Mesenchymal stem cell (in vitro differentiated cells and primary cell): ENCODE measurements around the gene UNK.

Experiments used
- DNase-seq: peaks from one replicate; pipeline ENCODE4 v3.0.0-alpha.2; 2013
- H2AFZ ChIP-seq: one replicate; pipeline ENCODE4 v1.6.1; 2013; ENCODE audit warnings: low read depth, mild to moderate bottlenecking, control low read depth, inconsistent platforms, low read length, moderate library complexity
- H2AK5ac ChIP-seq: 2 replicates; pipeline ENCODE4 v1.6.1; 2013; ENCODE audit warnings: low read length, moderate library complexity, mild to moderate bottlenecking, inconsistent platforms; ENCODE audit not compliant: severe bottlenecking
- H2BK120ac ChIP-seq: one replicate; pipeline ENCODE4 v1.6.1; 2013; ENCODE audit warnings: low read depth, mild to moderate bottlenecking, inconsistent platforms, low read length, moderate library complexity
- H2BK12ac ChIP-seq, 2 experiments: one replicate each; pipeline ENCODE4 v1.6.1; 2013; ENCODE audit warnings: inconsistent platforms in 2 of 2, low read length in 2 of 2, mild to moderate bottlenecking in 2 of 2, moderate library complexity in 2 of 2, control low read depth in 1 of 2
- H2BK15ac ChIP-seq: one replicate; pipeline ENCODE4 v1.6.1; 2013; ENCODE audit warnings: mild to moderate bottlenecking, low read depth, inconsistent platforms; ENCODE audit not compliant: poor library complexity, severe bottlenecking
- H2BK5ac ChIP-seq: 2 replicates; pipeline ENCODE4 v1.6.1; 2013; ENCODE audit warnings: low read depth, mild to moderate bottlenecking, low read length, control low read depth, inconsistent platforms; ENCODE audit not compliant: poor library complexity, severe bottlenecking
- H3K14ac ChIP-seq, 2 experiments: one replicate each; pipeline ENCODE4 v1.6.1; 2013; ENCODE audit warnings: inconsistent platforms in 2 of 2, low read length in 2 of 2, control low read depth in 1 of 2, mild to moderate bottlenecking in 1 of 2, moderate library complexity in 1 of 2
- H3K18ac ChIP-seq, 2 experiments: one replicate each; pipeline ENCODE4 v1.6.1; 2013; ENCODE audit warnings: inconsistent platforms in 2 of 2, low read length in 2 of 2, control low read depth in 1 of 2, low read depth in 1 of 2, mild to moderate bottlenecking in 1 of 2
- H3K23ac ChIP-seq, 2 experiments: one replicate each; pipeline ENCODE4 v1.6.1; 2013; ENCODE audit warnings: inconsistent platforms in 2 of 2, low read length in 2 of 2, mild to moderate bottlenecking in 2 of 2, moderate library complexity in 2 of 2, control low read depth in 1 of 2
- H3K27ac ChIP-seq: 2 replicates; pipeline ENCODE4 v1.5.1; 2013; ENCODE audit warnings: mild to moderate bottlenecking, moderate library complexity, low read length, control low read depth, inconsistent platforms; ENCODE audit not compliant: poor library complexity, severe bottlenecking
- H3K27me3 ChIP-seq, 2 experiments: 2 replicates each; pipeline versions ENCODE4 v1.6.1 to v1.7.0; 2013; ENCODE audit warnings: low read length in 2 of 2, mild to moderate bottlenecking in 2 of 2, moderate library complexity in 2 of 2, control low read depth in 1 of 2, inconsistent platforms in 1 of 2; ENCODE audit not compliant: control insufficient read depth in 1 of 2, insufficient read depth in 1 of 2
- H3K36me3 ChIP-seq, 2 experiments: 2 replicates each; pipeline versions ENCODE4 v1.6.1 to v1.7.0; 2013; ENCODE audit warnings: low read length in 2 of 2, control low read depth in 1 of 2, inconsistent platforms in 1 of 2, low read depth in 1 of 2, mild to moderate bottlenecking in 1 of 2; ENCODE audit not compliant: insufficient read depth in 2 of 2, control insufficient read depth in 1 of 2
- H3K4ac ChIP-seq, 2 experiments: one replicate each; pipeline ENCODE4 v1.6.1; 2013; ENCODE audit warnings: inconsistent platforms in 2 of 2, low read length in 2 of 2, mild to moderate bottlenecking in 2 of 2, moderate library complexity in 2 of 2, control low read depth in 1 of 2, low read depth in 1 of 2
- H3K4me1 ChIP-seq: 2 replicates; pipeline ENCODE4 v1.6.1; 2013; ENCODE audit warnings: low read depth, low read length, control low read depth; ENCODE audit not compliant: control insufficient read depth, insufficient read depth
- H3K4me2 ChIP-seq: 2 replicates; pipeline ENCODE4 v1.6.1; 2013; ENCODE audit warnings: low read length, mild to moderate bottlenecking, inconsistent platforms; ENCODE audit not compliant: poor library complexity, severe bottlenecking
- H3K4me3 ChIP-seq, 2 experiments: 2 replicates each; pipeline versions ENCODE4 v1.5.1 to v1.7.0; 2013; ENCODE audit warnings: low read length in 2 of 2, mild to moderate bottlenecking in 2 of 2, control low read depth in 1 of 2, low read depth in 1 of 2; ENCODE audit not compliant: insufficient read depth in 1 of 2
- H3K79me1 ChIP-seq: replicated peaks from 2 replicates; pipeline ENCODE4 v1.6.1; 2013; ENCODE audit warnings: mild to moderate bottlenecking, control low read depth, low read length, inconsistent platforms; ENCODE audit not compliant: poor library complexity, severe bottlenecking
- H3K9ac ChIP-seq: 2 replicates; pipeline ENCODE4 v1.7.0; 2013; ENCODE audit warnings: mild to moderate bottlenecking, low read length, moderate library complexity
- H3K9me3 ChIP-seq: 2 replicates; pipeline ENCODE4 v1.7.0; 2013; ENCODE audit warnings: mild to moderate bottlenecking, low read length; ENCODE audit not compliant: control insufficient read depth
- H4K8ac ChIP-seq: one replicate; pipeline ENCODE4 v1.6.1; 2013; ENCODE audit warnings: inconsistent platforms, mild to moderate bottlenecking, low read length, moderate library complexity
- H4K91ac ChIP-seq: one replicate; pipeline ENCODE4 v1.6.1; 2013; ENCODE audit warnings: mild to moderate bottlenecking, low read length, inconsistent platforms
- WGBS: methylation state at CpG from one replicate; pipeline ENCODE4 v1.1.7; 2013; ENCODE audit warnings: mixed read lengths; 5-methylcytosine and 5-hydroxymethylcytosine counted together

The UNK gene

DNA sequence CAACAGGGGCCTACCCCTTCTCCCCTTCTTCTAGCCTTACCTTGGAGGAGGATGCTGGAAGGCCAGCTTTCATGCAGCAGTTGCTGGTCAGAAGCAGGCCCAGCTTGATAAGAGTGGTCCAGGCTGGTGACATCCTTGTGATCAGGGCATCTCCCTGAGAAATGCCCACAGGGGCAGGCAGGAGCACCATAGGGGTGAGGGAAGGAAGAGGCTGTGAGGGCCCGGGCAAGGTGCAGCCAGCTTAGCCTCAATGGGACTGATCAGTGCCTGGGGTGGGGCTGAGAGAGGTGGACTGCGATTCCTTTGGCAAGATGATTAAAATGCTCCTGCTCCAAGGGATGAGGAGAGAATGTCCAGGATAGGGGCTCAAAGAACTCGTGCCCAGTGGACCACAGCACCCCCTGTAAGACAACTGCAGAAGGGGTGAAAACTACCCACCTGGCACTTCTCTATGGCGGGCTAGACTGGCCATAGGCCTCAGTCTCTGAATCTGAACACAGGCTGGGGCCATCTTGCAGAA lies 10.1 kb upstream of the UNK start:
- peaks cover 25 to 45% of the 10 kb centered on the region in 2 experiments for H3K36me3 ChIP-seq
- WGBS: 99% methylated on average over 4 of the region's 4 CpGs
- no peak overlapping the region for H3K18ac ChIP-seq
- H3K9ac ChIP-seq: peak overlapping the region; percentile 97
- no peaks in the 10 kb centered on the region for H3K79me1 ChIP-seq
- no peak overlapping the region for H4K8ac ChIP-seq
- H3K9me3 ChIP-seq: no peaks in the 10 kb centered on the region
- H2BK12ac ChIP-seq: no peak overlapping the region
- no peak overlapping the region for H2AK5ac ChIP-seq
- no peak overlapping the region for H3K23ac ChIP-seq
- no peak overlapping the region for H2BK5ac ChIP-seq
- H3K4me3 ChIP-seq: no peak overlapping the region
- H3K27me3 ChIP-seq: no peaks in the 10 kb centered on the region
- H2BK120ac ChIP-seq: no peak overlapping the region
- H2BK15ac ChIP-seq: no peak overlapping the region
- H2AFZ ChIP-seq: no peak overlapping the region
- DNase-seq: no peak
- H4K91ac ChIP-seq: no peak overlapping the region
- no peak overlapping the region for H3K4ac ChIP-seq
- no peak overlapping the region for H3K14ac ChIP-seq
- H3K4me2 ChIP-seq: no peak overlapping the region
- peaks cover 5% of the 10 kb centered on the region for H3K4me1 ChIP-seq
- H3K27ac ChIP-seq: no peak overlapping the region

DNA sequence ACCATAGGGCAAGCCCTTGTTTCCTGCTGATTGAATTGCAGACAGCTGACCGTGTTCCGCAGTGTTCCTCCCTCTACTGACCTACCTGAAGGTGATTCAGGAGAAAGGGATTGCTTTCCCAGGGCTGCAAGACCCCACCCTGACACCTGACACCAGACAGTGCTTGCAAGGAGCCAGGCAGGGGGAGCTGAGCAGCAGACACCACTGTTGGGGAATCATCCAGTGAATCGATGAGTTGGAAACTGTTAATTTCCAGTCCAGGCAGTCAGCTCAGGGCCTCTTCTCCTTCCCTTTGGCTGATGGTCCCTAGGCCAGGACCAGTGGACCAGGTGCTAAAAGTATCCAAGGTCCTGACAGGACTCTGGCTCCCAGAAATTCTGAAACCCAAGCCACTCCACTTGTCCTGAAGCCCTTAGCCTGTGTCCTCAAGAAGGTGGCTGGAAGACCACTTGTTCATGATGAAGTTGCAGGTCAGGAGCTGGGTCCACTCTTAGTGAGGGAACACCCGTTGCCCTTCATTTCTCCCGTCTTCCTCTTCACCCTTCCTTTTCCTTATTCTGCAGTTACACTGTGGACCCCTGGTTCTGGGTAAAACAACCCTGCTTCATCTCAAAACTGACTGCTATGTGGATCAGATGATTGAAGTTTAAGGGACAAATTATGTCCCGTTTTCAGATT lies 9.5 kb upstream of the UNK start:
- H4K91ac ChIP-seq: no peak overlapping the region
- H3K36me3 ChIP-seq: peaks cover 25 to 45% of the 10 kb centered on the region in 2 experiments
- no peak overlapping the region for H3K27ac ChIP-seq
- H4K8ac ChIP-seq: no peak overlapping the region
- H3K18ac ChIP-seq: no peak overlapping the region
- no peak overlapping the region for H3K23ac ChIP-seq
- H3K4me1 ChIP-seq: peaks cover 5% of the 10 kb centered on the region
- no peak overlapping the region for H2AFZ ChIP-seq
- no peak overlapping the region for H3K4me2 ChIP-seq
- H3K14ac ChIP-seq: no peak overlapping the region
- H2BK5ac ChIP-seq: no peak overlapping the region
- H3K4me3 ChIP-seq: no peak overlapping the region
- no peak overlapping the region for H2BK12ac ChIP-seq
- 98% methylated on average over 5 of the region's 6 CpGs for WGBS
- H3K9ac ChIP-seq: peak overlapping the region; percentile 97
- H2AK5ac ChIP-seq: no peak overlapping the region
- no peak overlapping the region for H2BK15ac ChIP-seq
- H3K4ac ChIP-seq: no peak overlapping the region
- no peaks in the 10 kb centered on the region for H3K9me3 ChIP-seq
- H3K79me1 ChIP-seq: no peaks in the 10 kb centered on the region
- DNase-seq: peak; percentile 54
- no peak overlapping the region for H2BK120ac ChIP-seq
- H3K27me3 ChIP-seq: no peaks in the 10 kb centered on the region

DNA sequence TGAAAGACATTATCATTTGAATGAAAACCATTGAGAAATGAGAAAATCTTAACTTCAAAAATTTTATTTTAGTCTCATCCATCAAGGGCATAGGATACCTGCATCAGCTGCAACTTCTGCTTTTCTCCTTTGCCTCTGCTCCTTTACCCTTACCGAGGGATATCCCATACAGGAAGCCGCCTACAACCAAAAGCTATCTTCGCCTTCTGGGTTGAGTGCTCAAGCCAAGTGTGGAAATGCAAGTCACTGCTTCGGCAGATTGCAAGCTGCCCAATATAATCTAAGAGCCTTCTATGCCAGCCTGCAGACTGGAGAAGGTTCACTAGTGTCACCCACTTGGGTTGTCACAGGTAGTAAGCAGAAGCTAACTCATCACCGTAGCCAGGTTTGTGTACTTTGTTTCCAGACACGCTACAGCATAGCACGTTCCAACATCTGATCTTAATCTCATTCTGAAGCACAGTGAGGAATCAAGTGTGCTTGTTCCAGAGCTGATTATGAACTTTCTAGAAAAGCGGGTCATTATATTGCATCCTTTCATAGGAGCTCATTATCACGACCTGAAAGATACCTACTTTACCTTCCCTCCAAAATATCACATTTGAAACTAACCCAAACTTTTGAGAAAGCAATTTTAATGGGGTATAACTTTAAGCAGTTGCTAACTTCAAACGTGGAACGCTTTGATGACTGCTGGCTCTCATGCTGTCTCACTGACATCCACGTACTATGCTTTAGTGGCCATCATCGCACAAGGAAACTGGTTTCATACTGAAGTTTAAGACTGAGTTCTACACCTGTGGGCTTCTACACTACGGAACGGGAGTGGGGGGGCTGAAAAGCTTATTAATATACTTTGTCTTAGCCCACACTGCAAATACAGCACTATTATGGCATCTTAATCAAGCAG lies 8.0 kb upstream of the UNK start:
- peak overlapping the region in 1 of 2 experiments; percentile 96 for H3K4me3 ChIP-seq
- H3K36me3 ChIP-seq: peaks cover 25 to 45% of the 10 kb centered on the region in 2 experiments
- no peak overlapping the region for H3K27ac ChIP-seq
- peak overlapping the region; percentile 16 for H4K8ac ChIP-seq
- no peak overlapping the region for H4K91ac ChIP-seq
- no peaks in the 10 kb centered on the region for H3K79me1 ChIP-seq
- no peaks in the 10 kb centered on the region for H3K27me3 ChIP-seq
- H2BK12ac ChIP-seq: peak overlapping the region in 1 of 2 experiments; percentile 25
- H2AFZ ChIP-seq: no peak overlapping the region
- H2BK15ac ChIP-seq: no peak overlapping the region
- H2BK120ac ChIP-seq: no peak overlapping the region
- no peak overlapping the region for H3K18ac ChIP-seq
- no peak for DNase-seq
- H3K14ac ChIP-seq: no peak overlapping the region
- H3K4ac ChIP-seq: no peak overlapping the region
- 90% methylated on average over 15 of the region's 15 CpGs for WGBS
- H3K23ac ChIP-seq: no peak overlapping the region
- H2AK5ac ChIP-seq: no peak overlapping the region
- H3K9ac ChIP-seq: peak overlapping the region; percentile 97
- no peak overlapping the region for H2BK5ac ChIP-seq
- peaks cover 6% of the 10 kb centered on the region for H3K4me1 ChIP-seq
- peak overlapping the region; percentile 41 for H3K4me2 ChIP-seq
- no peaks in the 10 kb centered on the region for H3K9me3 ChIP-seq
